Measurements from ENCODE around the gene PSMB7.

PSMB7 gene

GRCh38 chr9:124384210-124384609 lies 31.0 kb downstream of the PSMB7 start:
- DNase-seq (ENCODE audit: low read depth in 2 of 2) = no peak

GRCh38 chr9:124381170-124381945 lies 33.9 kb downstream of the PSMB7 start:
- no peak for DNase-seq (ENCODE audit: low read depth in 2 of 2)

- DNase-seq (ENCODE audit: low read depth in 2 of 2) = no peak
These were observed 37.5 kb downstream of the PSMB7 start for GRCh38 chr9:124377551-124378406.

GRCh38 chr9:124376329-124376728 lies 38.9 kb downstream of the PSMB7 start:
- no peak for DNase-seq (ENCODE audit: low read depth in 2 of 2)

- no peak for DNase-seq (ENCODE audit: low read depth in 2 of 2)
These were observed 39.5 kb downstream of the PSMB7 start for GRCh38 chr9:124375726-124376125.

- DNase-seq (ENCODE audit: low read depth in 2 of 2) = no peak
These were observed 41.4 kb downstream of the PSMB7 start for GRCh38 chr9:124373851-124374250.

GRCh38 chr9:124373386-124373785 lies 41.9 kb downstream of the PSMB7 start:
- no peak for DNase-seq (ENCODE audit: low read depth in 2 of 2)

GRCh38 chr9:124372038-124372437 lies 43.2 kb downstream of the PSMB7 start:
- no peak for DNase-seq (ENCODE audit: low read depth in 2 of 2)

- DNase-seq (ENCODE audit: low read depth in 2 of 2) = no peak
These were observed 44.2 kb downstream of the PSMB7 start for GRCh38 chr9:124370896-124371582.

GRCh38 chr9:124369231-124369797 lies 45.9 kb downstream of the PSMB7 start:
- no peak for DNase-seq (ENCODE audit: low read depth in 2 of 2)

GRCh38 chr9:124368692-124369091 lies 46.5 kb downstream of the PSMB7 start:
- no peak for DNase-seq (ENCODE audit: low read depth in 2 of 2)

GRCh38 chr9:124366476-124367220 lies 48.6 kb downstream of the PSMB7 start:
- no peak for DNase-seq (ENCODE audit: low read depth in 2 of 2)

- no peak for DNase-seq (ENCODE audit: low read depth in 2 of 2)
These were observed 50.2 kb downstream of the PSMB7 start for GRCh38 chr9:124365036-124365435.

GRCh38 chr9:124364141-124364540 lies 51.1 kb downstream of the PSMB7 start:
- no peak for DNase-seq (ENCODE audit: low read depth in 2 of 2)

- no peak for DNase-seq (ENCODE audit: low read depth in 2 of 2)
These were observed 51.7 kb downstream of the PSMB7 start for GRCh38 chr9:124363326-124364096.

GRCh38 chr9:124361128-124361527 lies 54.1 kb downstream of the PSMB7 start:
- no peak for DNase-seq (ENCODE audit: low read depth in 2 of 2)

- DNase-seq (ENCODE audit: low read depth in 2 of 2) = no peak
These were observed 55.2 kb downstream of the PSMB7 start for GRCh38 chr9:124359855-124360678.

- DNase-seq (ENCODE audit: low read depth in 2 of 2) = no peak
These were observed 55.8 kb downstream of the PSMB7 start for GRCh38 chr9:124359426-124359825.

GRCh38 chr9:124358631-124359030 lies 56.6 kb downstream of the PSMB7 start:
- no peak for DNase-seq (ENCODE audit: low read depth in 2 of 2)
